Right atrium auricular region (tissue), 2 donors: ENCODE results near the gene FOXM1. TPM values are rescaled to one million over a fixed set of nuclear protein-coding genes. Genes with fewer than 3 reads are reported as not detected.

Source experiments
- DNase-seq: peaks from one replicate; pipeline ENCODE4 v3.0.0-alpha.2; 2019; ENCODE audit warnings: low spot score
- H3K27ac ChIP-seq, 2 donors: fragments of 200-600 bp; sonication (generic); 1 replicate in 1 of 2; 2 replicates in 1 of 2; pipeline ENCODE4 v1.5.1; 2016 to 2019
- H3K27me3 ChIP-seq, 2 donors: fragments of 200-600 bp; sonication (generic); one replicate each; pipeline versions ENCODE4 v1.5.1 to v1.6.0; 2017 to 2019
- H3K36me3 ChIP-seq: fragments of 200-600 bp; sonication (generic); one replicate; pipeline ENCODE4 v1.5.1; 2016
- H3K4me1 ChIP-seq, 2 donors: fragments of 200-600 bp; sonication (generic); one replicate each; pipeline versions ENCODE4 v1.5.1 to v1.6.0; 2017 to 2019
- H3K4me3 ChIP-seq, 2 donors: fragments of 200-600 bp; sonication (generic); 1 replicate in 1 of 2; 2 replicates in 1 of 2; pipeline ENCODE4 v1.5.1; 2017 to 2019; ENCODE audit warnings: mild to moderate bottlenecking in 1 of 2, moderate library complexity in 1 of 2
- H3K9me3 ChIP-seq, 2 donors: fragments of 200-600 bp; sonication (generic); one replicate each; pipeline ENCODE4 v1.5.1; 2019
- CTCF ChIP-seq, 2 donors: fragments of 200-600 bp; sonication (generic); IDR thresholded peaks; one replicate each; pipeline ENCODE4 v1.5.1; 2019; ENCODE audit warnings: antibody characterized with exemption in 2 of 2
- total RNA-seq, 2 donors: library from RNA; depleted of rRNA; stranded (reverse); fragments of >200 nt; gene quantifications; one replicate each; pipeline ENCODE4 v1.1.0, GENCODE V29; 2016

The FOXM1 gene
- total RNA-seq, 2 donors from 2014 or later = 0.16 to 4.1 TPM

- no peaks in the 10 kb centered on the region for H3K9me3 ChIP-seq
- no peaks in the 10 kb centered on the region for H3K27me3 ChIP-seq
- TF ChIP-seq CTCF (IDR thresholded peaks at IDR 0.05) = no peak
- no peak overlapping the region for H3K27ac ChIP-seq
- no peaks in the 10 kb centered on the region for H3K36me3 ChIP-seq
- H3K4me3 ChIP-seq = no peak overlapping the region
- DNase-seq = no peak
- H3K4me1 ChIP-seq = peaks cover 0 to 5% of the 10 kb centered on the region in 2 donors
Measured at GRCh38 chr12:2860170-2860569, 16.8 kb downstream of the FOXM1 start.

- Histone ChIP-seq H3K9me3 (no peaks in the 10 kb centered on the region), H3K4me3 (no peak overlapping the region), H3K27me3 (no peaks in the 10 kb centered on the region), H3K4me1 (peaks cover 0 to 5% of the 10 kb centered on the region in 2 donors), H3K36me3 (no peaks in the 10 kb centered on the region), H3K27ac (peak overlapping the region in 1 of 2 donors; percentile 10)
- no peak for DNase-seq
- TF ChIP-seq CTCF (IDR thresholded peaks at IDR 0.05) = no peak
Measured at GRCh38 chr12:2858944-2859421, 18.0 kb downstream of the FOXM1 start.

GRCh38 chr12:2858334-2858733, 18.6 kb downstream of the FOXM1 start:
- no peak for DNase-seq

GRCh38 chr12:2857576-2857975, 19.4 kb downstream of the FOXM1 start:
- H3K27ac ChIP-seq = no peak overlapping the region
- H3K9me3 ChIP-seq = no peaks in the 10 kb centered on the region
- peaks cover 0 to 9% of the 10 kb centered on the region in 2 donors for H3K4me1 ChIP-seq
- DNase-seq = no peak
- H3K27me3 ChIP-seq = no peaks in the 10 kb centered on the region
- no peak for TF ChIP-seq CTCF (IDR thresholded peaks at IDR 0.05)
- no peak overlapping the region for H3K4me3 ChIP-seq
- H3K36me3 ChIP-seq = no peaks in the 10 kb centered on the region

More at GRCh38 chr12:2858334-2858733, 18.6 kb downstream of the FOXM1 start:
- Histone ChIP-seq H3K4me1 (peaks cover 0 to 9% of the 10 kb centered on the region in 2 donors), H3K27me3 (no peaks in the 10 kb centered on the region), H3K9me3 (no peaks in the 10 kb centered on the region), H3K36me3 (no peaks in the 10 kb centered on the region), H3K4me3 (no peak overlapping the region), H3K27ac (peak overlapping the region in 1 of 2 donors; percentile 10)
- no peak for TF ChIP-seq CTCF (IDR thresholded peaks at IDR 0.05)

- no peak within 1 kb of the TSS for H3K4me3 ChIP-seq
- no peak within 1 kb of the TSS for H3K27ac ChIP-seq
- H3K36me3 ChIP-seq = no peaks in the 10 kb centered on the region
- no peaks in the 10 kb centered on the region for H3K9me3 ChIP-seq
- no peak for DNase-seq
- no peak for TF ChIP-seq CTCF (IDR thresholded peaks at IDR 0.05)
- peaks cover 0 to 9% of the 10 kb centered on the region in 2 donors for H3K4me1 ChIP-seq
- no peaks in the 10 kb centered on the region for H3K27me3 ChIP-seq
Measured at GRCh38 chr12:2857021-2857431, 19.9 kb downstream of the FOXM1 start, which contains the start of gene TEX52. Gene TEX52 (minus strand): TSS chr12:2857039. CDS start chr12:2857026, 13 bp downstream.

- Histone ChIP-seq H3K36me3 (no peaks in the 10 kb centered on the region), H3K4me3 (no peak overlapping the region), H3K27ac (no peak overlapping the region), H3K27me3 (no peaks in the 10 kb centered on the region), H3K4me1 (peaks cover 0 to 9% of the 10 kb centered on the region in 2 donors), H3K9me3 (no peaks in the 10 kb centered on the region)
- no peak for TF ChIP-seq CTCF (IDR thresholded peaks at IDR 0.05)
- DNase-seq = no peak
Measured at GRCh38 chr12:2856051-2856450, 20.9 kb downstream of the FOXM1 start.
